Measurements from ENCODE around the gene TPPP2. TPM values are rescaled to one million over a fixed set of nuclear protein-coding genes. Genes with fewer than 3 reads are reported as not detected.

The TPPP2 gene
- total RNA-seq, 2 experiments from 2014 or later: not detected

- Histone ChIP-seq H3K4me1 (ENCODE audit: insufficient read depth, low read length) (peaks cover 9% of the 10 kb centered on the region), H3K27me3 (ENCODE audit: control insufficient read depth in 1 of 2, insufficient read depth in 2 of 2, low read length in 2 of 2) (no peaks in the 10 kb centered on the region), H3K4me3 (ENCODE audit: low read length) (no peak overlapping the region), H3K36me3 (ENCODE audit: insufficient read depth, low read length) (peaks cover 19% of the 10 kb centered on the region), H3K9me3 (ENCODE audit: control insufficient read depth in 1 of 2, insufficient read depth in 1 of 2, low read length in 2 of 2) (no peaks in the 10 kb centered on the region), H3K27ac (ENCODE audit: low read depth in 1 of 2, low read length in 2 of 2) (no peak overlapping the region)
- CTCF ChIA-PET: interaction anchor here (2.1 to 2.8 kb wide), 3 partner anchors 21 to 85 kb away, joined by 8 to 11 read pairs (median 9); no protein-coding TSS in a partner anchor
- H3K36me3 Mint-ChIP-seq (ENCODE audit: low read depth): peaks cover 51% of the 10 kb centered on the region
- no peak overlapping the region for H3K27ac Mint-ChIP-seq
- H3K4me1 Mint-ChIP-seq (ENCODE audit: low read depth): peaks cover 13% of the 10 kb centered on the region
- DNase-seq (no peak), ATAC-seq (ENCODE audit: poor library complexity) (no peak)
- POLR2A ChIA-PET: no interaction called here
- no peaks in the 10 kb centered on the region for H3K9me3 Mint-ChIP-seq
- peaks cover 6% of the 10 kb centered on the region for H3K27me3 Mint-ChIP-seq
- intact Hi-C loops (cut with DNase I, micrococcal nuclease): loop anchor here in 1 of 2 experiments (10.0 kb wide), 1 partner anchor 536 kb away; no protein-coding TSS in a partner anchor
- no peak for TF ChIP-seq CTCF (IDR thresholded peaks at IDR 0.05)
- H3K4me3 Mint-ChIP-seq: no peak overlapping the region
These were observed 11.2 kb upstream of the TPPP2 start for GRCh38 chr14:21018781-21019180.

GRCh38 chr14:21019366-21019765 lies 10.7 kb upstream of the TPPP2 start:
- H3K9me3 ChIP-seq (ENCODE audit: control insufficient read depth in 1 of 2, insufficient read depth in 1 of 2, low read length in 2 of 2): no peaks in the 10 kb centered on the region
- Mint-ChIP-seq H3K9me3 (no peaks in the 10 kb centered on the region), H3K4me3 (no peak overlapping the region), H3K36me3 (ENCODE audit: low read depth) (peaks cover 51% of the 10 kb centered on the region), H3K4me1 (ENCODE audit: low read depth) (peaks cover 19% of the 10 kb centered on the region), H3K27ac (no peak overlapping the region), H3K27me3 (peaks cover 5% of the 10 kb centered on the region)
- H3K4me1 ChIP-seq (ENCODE audit: insufficient read depth, low read length): peaks cover 15% of the 10 kb centered on the region
- no peak for ATAC-seq (ENCODE audit: poor library complexity)
- TF ChIP-seq CTCF (IDR thresholded peaks at IDR 0.05): no peak
- H3K4me3 ChIP-seq (ENCODE audit: low read length): no peak overlapping the region
- ChIA-PET POLR2A (no interaction called here), CTCF (interaction anchor here (1.1 to 2.8 kb wide), 2 partner anchors 20 to 48 kb away, joined by 3 to 8 read pairs; no protein-coding TSS in a partner anchor)
- H3K36me3 ChIP-seq (ENCODE audit: insufficient read depth, low read length): peaks cover 19% of the 10 kb centered on the region
- H3K27me3 ChIP-seq (ENCODE audit: control insufficient read depth in 1 of 2, insufficient read depth in 2 of 2, low read length in 2 of 2): no peaks in the 10 kb centered on the region
- DNase-seq: no peak
- intact Hi-C loops (cut with DNase I, micrococcal nuclease): loop anchor here in 1 of 2 experiments (10.0 kb wide), 1 partner anchor 535 kb away; no protein-coding TSS in a partner anchor
- H3K27ac ChIP-seq (ENCODE audit: low read depth in 1 of 2, low read length in 2 of 2): no peak overlapping the region

- H3K27ac ChIP-seq (ENCODE audit: low read depth in 1 of 2, low read length in 2 of 2): no peak overlapping the region
- H3K4me1 ChIP-seq (ENCODE audit: insufficient read depth, low read length): peaks cover 28% of the 10 kb centered on the region
- Mint-ChIP-seq H3K27me3 (no peaks in the 10 kb centered on the region), H3K27ac (no peak overlapping the region), H3K4me3 (no peak overlapping the region), H3K36me3 (ENCODE audit: low read depth) (peaks cover 51% of the 10 kb centered on the region), H3K9me3 (no peaks in the 10 kb centered on the region), H3K4me1 (ENCODE audit: low read depth) (peaks cover 21% of the 10 kb centered on the region)
- ATAC-seq (ENCODE audit: poor library complexity) (no peak), DNase-seq (no peak)
- H3K9me3 ChIP-seq (ENCODE audit: control insufficient read depth in 1 of 2, insufficient read depth in 1 of 2, low read length in 2 of 2): no peaks in the 10 kb centered on the region
- no peaks in the 10 kb centered on the region for H3K27me3 ChIP-seq (ENCODE audit: control insufficient read depth in 1 of 2, insufficient read depth in 2 of 2, low read length in 2 of 2)
- peaks cover 19% of the 10 kb centered on the region for H3K36me3 ChIP-seq (ENCODE audit: insufficient read depth, low read length)
- H3K4me3 ChIP-seq (ENCODE audit: low read length): no peak overlapping the region
- intact Hi-C loops (cut with DNase I, micrococcal nuclease): no loop called here
- POLR2A ChIA-PET: interaction anchor here (1.1 kb wide), 1 partner anchor 82 kb away, joined by 3 read pairs; no protein-coding TSS in a partner anchor
- CTCF ChIA-PET: interaction anchor here (1.0 to 1.3 kb wide), 3 partner anchors 71 to 84 kb away, joined by 3 read pairs; no protein-coding TSS in a partner anchor
- no peak for TF ChIP-seq CTCF (IDR thresholded peaks at IDR 0.05)
These were observed 9.0 kb upstream of the TPPP2 start for GRCh38 chr14:21020977-21021545.

Data from CD4-positive, alpha-beta T cell (primary cell).